A673 (cell line): Measurements from ENCODE around the gene FBXL13. TPM values are rescaled to one million over a fixed set of nuclear protein-coding genes. Genes with fewer than 3 reads are reported as not detected.

Experiments used
- BruUV-seq: library from RNA; stranded (reverse); fragments of 400-500 nt; replicated peaks from 2 replicates; lab custom pipeline; 2021; lab: Mats Ljungman, UMichigan
- CTCF ChIA-PET: fragments of 300-600 bp; sonication (Branson Sonifier 250); formaldehyde crosslinking; loops from one replicate; lab custom pipeline; 2022; ENCODE audit warnings: antibody characterized with exemption; lab: Charles Lee
- POLR2A ChIA-PET: fragments of 300-600 bp; sonication (Branson Sonifier 250); formaldehyde crosslinking; loops from one replicate; lab custom pipeline; 2022; ENCODE audit warnings: antibody characterized with exemption; ENCODE audit not compliant: low non-redundant PET; lab: Charles Lee
- DNase-seq: peaks from one replicate; pipeline ENCODE4 v3.0.0-alpha.2; 2015; ENCODE audit warnings: low spot score
- H3K27ac ChIP-seq: fragments of 200-600 bp; sonication (generic); 2 replicates; pipeline ENCODE4 v1.5.1; 2016; ENCODE audit warnings: mixed run types, low read depth, mild to moderate bottlenecking, mixed read lengths, antibody characterized with exemption, low read length; ENCODE audit not compliant: poor library complexity, severe bottlenecking
- H3K27me3 ChIP-seq: fragments of 200-600 bp; sonication (generic); replicated peaks from 2 replicates; pipeline ENCODE4 v1.6.1; 2017; ENCODE audit warnings: mixed run types, low read depth, mild to moderate bottlenecking, mixed read lengths, antibody characterized with exemption, low read length; ENCODE audit not compliant: insufficient read depth, poor library complexity
- H3K36me3 ChIP-seq: fragments of 200-600 bp; sonication (generic); 2 replicates; pipeline ENCODE4 v1.6.1; 2016; ENCODE audit warnings: mixed run types, mild to moderate bottlenecking, mixed read lengths, antibody characterized with exemption, low read length; ENCODE audit not compliant: insufficient read depth, poor library complexity, severe bottlenecking
- H3K4me1 ChIP-seq: fragments of 200-600 bp; sonication (generic); 2 replicates; pipeline ENCODE4 v1.6.1; 2017; ENCODE audit warnings: mixed run types, mild to moderate bottlenecking, mixed read lengths, antibody characterized with exemption, low read length; ENCODE audit not compliant: insufficient read depth, poor library complexity, severe bottlenecking
- H3K4me3 ChIP-seq: fragments of 200-600 bp; sonication (generic); 2 replicates; pipeline ENCODE4 v1.5.1; 2016; ENCODE audit warnings: low read depth, mixed run types, mild to moderate bottlenecking, mixed read lengths, low read length; ENCODE audit not compliant: poor library complexity, severe bottlenecking
- H3K9me3 ChIP-seq: fragments of 200-600 bp; sonication (generic); 2 replicates; pipeline ENCODE4 v1.6.1; 2016; ENCODE audit warnings: mixed run types, low read depth, mild to moderate bottlenecking, mixed read lengths, antibody characterized with exemption, low read length; ENCODE audit not compliant: poor library complexity, severe bottlenecking
- EZH2 ChIP-seq: fragments of 200-600 bp; sonication (generic); IDR thresholded peaks from 2 replicates; pipeline ENCODE4 v1.6.1; 2017; ENCODE audit warnings: borderline replicate concordance, low read depth, mild to moderate bottlenecking, mixed read lengths, antibody characterized with exemption, low read length; ENCODE audit not compliant: poor library complexity, severe bottlenecking
- intact Hi-C: fragments of 100-400 bp; cut with micrococcal nuclease; formaldehyde crosslinking; loops from one replicate; pipeline ENCODE4 v1.10.0; 2022; ENCODE audit not compliant: unreplicated experiment
- total RNA-seq: library from RNA; stranded (reverse); gene quantifications from 2 replicates; pipeline ENCODE4 v1.2.3, GENCODE V29; 2021
- TF ChIP-seq, protein P1 (sequence below): fragments of 300-800, 200-600 bp; sonication (generic); conservative IDR thresholded peaks from 2 replicates; pipeline ENCODE4 v1.5.1; 2017; ENCODE audit warnings: low read depth, mild to moderate bottlenecking, antibody characterized with exemption, low read length, moderate library complexity, mixed read lengths

The FBXL13 gene
- total RNA-seq, 1 experiment from 2014 or later = 0.37 TPM

DNA sequence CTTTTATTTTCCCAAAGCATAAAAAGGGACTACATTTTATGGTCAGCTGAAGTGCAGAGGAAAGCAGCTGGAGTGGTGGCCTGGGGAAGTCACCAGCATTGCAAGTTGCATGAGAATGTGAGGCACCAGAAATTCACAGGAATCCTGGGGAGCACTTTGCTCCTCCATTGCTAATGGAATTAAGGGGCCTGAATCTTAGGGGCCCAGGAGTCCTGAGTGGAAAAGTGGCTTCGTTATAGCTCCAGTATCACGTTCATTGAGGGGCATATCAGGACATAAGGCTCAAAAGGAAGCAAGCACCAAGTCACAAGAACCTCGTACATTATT, 214.8 kb downstream of the FBXL13 start:
- TF ChIP-seq, protein P1, sequence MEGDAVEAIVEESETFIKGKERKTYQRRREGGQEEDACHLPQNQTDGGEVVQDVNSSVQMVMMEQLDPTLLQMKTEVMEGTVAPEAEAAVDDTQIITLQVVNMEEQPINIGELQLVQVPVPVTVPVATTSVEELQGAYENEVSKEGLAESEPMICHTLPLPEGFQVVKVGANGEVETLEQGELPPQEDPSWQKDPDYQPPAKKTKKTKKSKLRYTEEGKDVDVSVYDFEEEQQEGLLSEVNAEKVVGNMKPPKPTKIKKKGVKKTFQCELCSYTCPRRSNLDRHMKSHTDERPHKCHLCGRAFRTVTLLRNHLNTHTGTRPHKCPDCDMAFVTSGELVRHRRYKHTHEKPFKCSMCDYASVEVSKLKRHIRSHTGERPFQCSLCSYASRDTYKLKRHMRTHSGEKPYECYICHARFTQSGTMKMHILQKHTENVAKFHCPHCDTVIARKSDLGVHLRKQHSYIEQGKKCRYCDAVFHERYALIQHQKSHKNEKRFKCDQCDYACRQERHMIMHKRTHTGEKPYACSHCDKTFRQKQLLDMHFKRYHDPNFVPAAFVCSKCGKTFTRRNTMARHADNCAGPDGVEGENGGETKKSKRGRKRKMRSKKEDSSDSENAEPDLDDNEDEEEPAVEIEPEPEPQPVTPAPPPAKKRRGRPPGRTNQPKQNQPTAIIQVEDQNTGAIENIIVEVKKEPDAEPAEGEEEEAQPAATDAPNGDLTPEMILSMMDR = no peak
- TF ChIP-seq EZH2 = no peak
- no peak for DNase-seq
- ChIA-PET POLR2A (no interaction called here), CTCF (no interaction called here)
- intact Hi-C loops = no loop called here
- H3K4me3 ChIP-seq = no peak overlapping the region
- H3K27me3 ChIP-seq = peaks cover 6% of the 10 kb centered on the region
- no TSS peak for BruUV-seq
- no peak overlapping the region for H3K27ac ChIP-seq
- H3K36me3 ChIP-seq = no peaks in the 10 kb centered on the region
- H3K4me1 ChIP-seq = peaks cover 2% of the 10 kb centered on the region
- H3K9me3 ChIP-seq = no peaks in the 10 kb centered on the region

DNA sequence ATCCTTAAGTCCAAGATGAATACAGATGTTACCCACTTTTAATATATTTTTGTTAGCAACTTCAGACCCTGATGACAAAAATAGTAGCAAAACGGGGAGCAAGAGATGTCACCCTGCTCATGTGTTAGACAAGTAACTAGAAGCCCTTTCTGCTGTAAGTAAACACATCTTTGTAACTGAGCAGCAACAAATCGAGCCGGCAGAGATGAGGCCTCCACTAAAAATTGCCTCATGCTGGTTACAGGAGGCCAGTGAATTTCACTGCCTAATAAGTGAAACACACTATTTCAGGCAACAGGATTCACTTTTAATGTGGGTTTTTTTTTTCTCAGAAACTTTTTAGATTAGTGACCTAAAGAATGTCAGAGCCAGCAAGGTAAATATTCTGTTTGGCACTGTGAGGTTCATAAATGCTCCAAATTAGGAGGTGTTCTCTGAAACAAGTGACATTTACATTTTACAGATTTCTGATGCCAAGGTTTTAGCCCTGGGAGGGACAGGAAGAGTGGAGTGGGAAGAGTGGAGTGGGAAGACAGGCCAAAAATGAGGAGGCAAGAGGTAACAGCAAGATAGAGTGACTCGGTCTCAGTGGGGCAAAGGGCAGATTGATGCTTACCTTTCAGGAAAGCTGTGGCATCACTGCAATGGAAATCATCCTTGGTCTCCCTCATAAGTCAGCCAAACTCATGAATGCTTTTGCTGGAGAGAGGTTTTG, 215.4 kb downstream of the FBXL13 start:
- Histone ChIP-seq H3K27ac (no peak overlapping the region), H3K36me3 (no peaks in the 10 kb centered on the region), H3K27me3 (peaks cover 6% of the 10 kb centered on the region), H3K4me3 (no peak overlapping the region), H3K9me3 (no peaks in the 10 kb centered on the region), H3K4me1 (peaks cover 2% of the 10 kb centered on the region)
- ChIA-PET CTCF (no interaction called here), POLR2A (no interaction called here)
- DNase-seq = no peak
- intact Hi-C loops = no loop called here
- BruUV-seq = no TSS peak
- TF ChIP-seq EZH2 = no peak
- TF ChIP-seq, protein P1 = no peak

DNA sequence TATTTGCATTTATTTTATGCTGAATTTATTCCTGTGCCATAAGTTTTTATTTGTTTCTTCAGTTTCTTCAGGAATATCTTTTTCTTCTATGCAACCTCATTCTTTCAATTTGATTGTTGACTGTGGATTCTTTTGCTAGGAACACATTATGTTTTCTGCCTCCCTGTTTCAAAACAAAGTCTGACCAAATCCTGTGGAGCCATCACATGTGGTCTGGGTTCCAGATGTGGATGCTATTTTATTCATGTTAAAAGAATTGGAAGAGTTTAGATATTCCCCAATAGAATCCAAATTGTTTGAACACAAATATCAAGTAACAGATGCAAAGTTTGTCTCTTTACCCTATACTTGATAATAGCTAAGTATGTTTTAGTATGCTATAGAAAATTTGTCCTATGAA, 218.6 kb downstream of the FBXL13 start:
- DNase-seq = no peak
- Histone ChIP-seq H3K9me3 (no peaks in the 10 kb centered on the region), H3K4me1 (peaks cover 2% of the 10 kb centered on the region), H3K4me3 (no peak overlapping the region), H3K27me3 (peaks cover 4% of the 10 kb centered on the region), H3K36me3 (no peaks in the 10 kb centered on the region), H3K27ac (no peak overlapping the region)
- no TSS peak for BruUV-seq
- ChIA-PET POLR2A (no interaction called here), CTCF (no interaction called here)
- intact Hi-C loops = no loop called here
- no peak for TF ChIP-seq EZH2

DNA sequence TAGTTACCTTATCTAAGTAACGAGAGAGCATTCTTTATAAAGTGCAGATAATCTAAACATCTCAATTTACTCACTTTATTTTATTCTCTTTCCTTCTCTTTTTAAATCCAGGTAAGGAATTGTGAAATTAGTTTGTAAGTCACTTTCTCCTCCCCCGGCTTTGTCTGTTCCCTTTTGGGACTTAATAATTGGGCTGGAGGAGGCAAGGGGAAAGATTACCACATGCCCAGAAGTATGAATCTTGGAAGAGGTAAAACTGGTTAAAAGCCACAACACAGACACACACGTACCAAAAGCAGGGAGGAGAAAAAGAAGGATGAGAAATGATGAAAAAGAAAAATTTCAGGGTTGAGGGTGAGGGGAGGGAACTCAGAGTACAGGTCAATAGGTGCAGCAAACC, 225.1 kb downstream of the FBXL13 start:
- POLR2A ChIA-PET = no interaction called here
- Histone ChIP-seq H3K27ac (no peak overlapping the region), H3K27me3 (peaks cover 23% of the 10 kb centered on the region), H3K4me1 (no peaks in the 10 kb centered on the region), H3K36me3 (no peaks in the 10 kb centered on the region), H3K9me3 (no peaks in the 10 kb centered on the region), H3K4me3 (no peak overlapping the region)
- no peak for DNase-seq
- CTCF ChIA-PET = no interaction called here
- intact Hi-C loops = no loop called here
- no TSS peak for BruUV-seq
- no peak for TF ChIP-seq EZH2
- TF ChIP-seq, protein P1 = no peak
